ENCODE measurements around the gene SYNE1.

GRCh38 chr6:152118678-152119077 is 518.5 kb downstream of the SYNE1 start:
- TF ChIP-seq CTCF (IDR thresholded peaks at IDR 0.05) (peak in 5 of 12 donors; percentile 6 to 34 (median 14)), POLR2A (IDR thresholded peaks at IDR 0.05) (no peak)

Measured in heart left ventricle (tissue), 13 donors.